ENCODE results near the gene GPR162.

The GPR162 gene

GRCh38 chr12:6830286-6830890, 8.8 kb downstream of the GPR162 start:
- CTCF ChIA-PET = interaction anchor here (1.1 to 2.1 kb wide), 2 partner anchors 42 to 76 kb away, joined by 6 read pairs; partner anchors contain the start of gene SPSB2
- no peak for DNase-seq (ENCODE audit: extremely low spot score)
- POLR2A ChIA-PET = interaction anchor here (1.0 to 5.5 kb wide), 9 partner anchors 9 to 106 kb away, joined by 3 to 49 read pairs (median 4); partner anchors contain the start of genes CDCA3, COPS7A, GPR162 and MLF2
- TF ChIP-seq LEF1 (IDR thresholded peaks at IDR 0.05; ENCODE audit: borderline replicate concordance) = no peak

- no peak for TF ChIP-seq FOXM1 (IDR thresholded peaks at IDR 0.05; ENCODE audit: borderline replicate concordance)
- no peak for TF ChIP-seq TARDBP (IDR thresholded peaks at IDR 0.05)
- TF ChIP-seq ELF4 (IDR thresholded peaks at IDR 0.05) = no peak
- TF ChIP-seq FOXK2 (IDR thresholded peaks at IDR 0.05) = no peak
- TF ChIP-seq ARNT (IDR thresholded peaks at IDR 0.05) = no peak
- no peak for TF ChIP-seq SUZ12 (IDR thresholded peaks at IDR 0.05)
- TF ChIP-seq SP1 (IDR thresholded peaks at IDR 0.05) = no peak
- TF ChIP-seq HDGF (IDR thresholded peaks at IDR 0.05; ENCODE audit: borderline replicate concordance) = no peak
- TF ChIP-seq CTBP1 (IDR thresholded peaks at IDR 0.05; ENCODE audit: borderline replicate concordance) = no peak
- no peak for TF ChIP-seq FOXA1 (IDR thresholded peaks at IDR 0.05)
- ChIA-PET POLR2A (interaction anchor here (1.0 to 5.5 kb wide), 5 partner anchors 11 to 107 kb away, joined by 3 to 49 read pairs (median 4); partner anchors contain the start of genes CDCA3, COPS7A, MLF2 and USP5), CTCF (interaction anchor here (2.1 kb wide), 1 partner anchor 77 kb away, joined by 6 read pairs; no protein-coding TSS in a partner anchor)
- no peak for DNase-seq (ENCODE audit: extremely low spot score)
These were observed 9.4 kb downstream of the GPR162 start for GRCh38 chr12:6830999-6831398.

GRCh38 chr12:6831450-6831995, 9.9 kb downstream of the GPR162 start:
- TF ChIP-seq LEF1 (IDR thresholded peaks at IDR 0.05; ENCODE audit: borderline replicate concordance) = no peak
- TF ChIP-seq L3MBTL2 (conservative IDR thresholded peaks at IDR 0.05) = no peak
- TF ChIP-seq HDGF (IDR thresholded peaks at IDR 0.05; ENCODE audit: borderline replicate concordance) = no peak
- TF ChIP-seq ZNF384 (IDR thresholded peaks at IDR 0.05) = no peak
- TF ChIP-seq ARNT (IDR thresholded peaks at IDR 0.05) = no peak
- TF ChIP-seq SUZ12 (IDR thresholded peaks at IDR 0.05) = no peak
- no peak for TF ChIP-seq TARDBP (IDR thresholded peaks at IDR 0.05)
- TF ChIP-seq SP1 (IDR thresholded peaks at IDR 0.05) = no peak
- TF ChIP-seq FOXK2 (IDR thresholded peaks at IDR 0.05) = no peak
- TF ChIP-seq BHLHE40 (IDR thresholded peaks at IDR 0.05; ENCODE audit: borderline replicate concordance) = no peak
- no peak for TF ChIP-seq FOXM1 (IDR thresholded peaks at IDR 0.05; ENCODE audit: borderline replicate concordance)
- no peak for TF ChIP-seq ELF4 (IDR thresholded peaks at IDR 0.05)
- TF ChIP-seq NFRKB (IDR thresholded peaks at IDR 0.05) = no peak
- TF ChIP-seq PKNOX1 (IDR thresholded peaks at IDR 0.05) = no peak
- ChIA-PET POLR2A (interaction anchor here (1.0 to 6.3 kb wide), 6 partner anchors 20 to 107 kb away, joined by 3 to 51 read pairs (median 8); partner anchors contain the start of genes CDCA3, COPS7A, MLF2 and USP5), CTCF (interaction anchor here (0.6 to 2.1 kb wide), 3 partner anchors 12 to 78 kb away, joined by 3 to 6 read pairs (median 5); no protein-coding TSS in a partner anchor)
- DNase-seq (ENCODE audit: extremely low spot score) = no peak

- ChIA-PET POLR2A (interaction anchor here (1.0 to 6.3 kb wide), 4 partner anchors 19 to 79 kb away, joined by 3 to 51 read pairs (median 8); partner anchors contain the start of genes CDCA3, MLF2 and USP5), CTCF (interaction anchor here (0.6 to 2.1 kb wide), 4 partner anchors 11 to 78 kb away, joined by 3 to 6 read pairs (median 4); no protein-coding TSS in a partner anchor)
- no peak for TF ChIP-seq SUZ12 (IDR thresholded peaks at IDR 0.05)
- no peak for TF ChIP-seq LEF1 (IDR thresholded peaks at IDR 0.05; ENCODE audit: borderline replicate concordance)
- TF ChIP-seq ARNT (IDR thresholded peaks at IDR 0.05) = no peak
- TF ChIP-seq ELF4 (IDR thresholded peaks at IDR 0.05) = no peak
- no peak for TF ChIP-seq TARDBP (IDR thresholded peaks at IDR 0.05)
- TF ChIP-seq FOXK2 (IDR thresholded peaks at IDR 0.05) = no peak
- no peak for TF ChIP-seq HDGF (IDR thresholded peaks at IDR 0.05; ENCODE audit: borderline replicate concordance)
- TF ChIP-seq FOXM1 (IDR thresholded peaks at IDR 0.05; ENCODE audit: borderline replicate concordance) = no peak
- TF ChIP-seq BHLHE40 (IDR thresholded peaks at IDR 0.05; ENCODE audit: borderline replicate concordance) = no peak
- no peak for TF ChIP-seq ZNF384 (IDR thresholded peaks at IDR 0.05)
- no peak for TF ChIP-seq L3MBTL2 (conservative IDR thresholded peaks at IDR 0.05)
- TF ChIP-seq CTBP1 (IDR thresholded peaks at IDR 0.05; ENCODE audit: borderline replicate concordance) = no peak
- TF ChIP-seq FOXA1 (IDR thresholded peaks at IDR 0.05) = no peak
- TF ChIP-seq PKNOX1 (IDR thresholded peaks at IDR 0.05) = no peak
- TF ChIP-seq SP1 (IDR thresholded peaks at IDR 0.05) = no peak
- TF ChIP-seq NFRKB (IDR thresholded peaks at IDR 0.05) = no peak
- no peak for DNase-seq (ENCODE audit: extremely low spot score)
These were observed 10.5 kb downstream of the GPR162 start for GRCh38 chr12:6832125-6832524.

GRCh38 chr12:6833189-6833890, 11.7 kb downstream of the GPR162 start:
- CTCF ChIA-PET = interaction anchor here (0.6 to 1.3 kb wide), 5 partner anchors 8 to 872 kb away, joined by 3 to 5 read pairs (median 4); no protein-coding TSS in a partner anchor
- POLR2A ChIA-PET = interaction anchor here (1.1 to 6.3 kb wide), 9 partner anchors 10 to 144 kb away, joined by 3 to 51 read pairs (median 5); partner anchors contain the start of genes C12orf57, CDCA3, COPS7A and MLF2
- no peak for DNase-seq (ENCODE audit: extremely low spot score)
- TF ChIP-seq CTBP1 (IDR thresholded peaks at IDR 0.05; ENCODE audit: borderline replicate concordance) = no peak
- TF ChIP-seq SUZ12 (IDR thresholded peaks at IDR 0.05) = no peak
- no peak for TF ChIP-seq PKNOX1 (IDR thresholded peaks at IDR 0.05)
- TF ChIP-seq TARDBP (IDR thresholded peaks at IDR 0.05) = no peak
- TF ChIP-seq NFRKB (IDR thresholded peaks at IDR 0.05) = no peak
- TF ChIP-seq ELF4 (IDR thresholded peaks at IDR 0.05) = no peak
